Tibial artery (tissue), 4 donors: Measurements from ENCODE around the gene LINC01488.

Experiments used
- DNase-seq, 2 donors: peaks; one replicate each; pipeline ENCODE4 v3.0.0-alpha.2; 2019
- H3K27ac ChIP-seq, 2 donors: fragments of 200-600 bp; sonication (generic) in 1 of 2; 1 replicate in 1 of 2; 2 replicates in 1 of 2; pipeline ENCODE4 v1.5.1; 2018 to 2019; ENCODE audit warnings: mild to moderate bottlenecking in 1 of 2
- H3K27me3 ChIP-seq, 2 donors: fragments of 200-600 bp; sonication (generic) in 1 of 2; one replicate each; pipeline versions ENCODE4 v1.5.1 to v1.6.0; 2016 to 2019
- H3K36me3 ChIP-seq, 3 donors: fragments of 200-600 bp; sonication (generic) in 2 of 3; one replicate each; pipeline ENCODE4 v1.5.1; 2016 to 2019; ENCODE audit warnings: mild to moderate bottlenecking in 2 of 3
- H3K4me1 ChIP-seq, 4 donors: fragments of 200-600 bp; sonication (generic) in 2 of 4; 1 replicate in 3 of 4; 2 replicates in 1 of 4; pipeline ENCODE4 v1.5.1; 2016 to 2019
- H3K4me3 ChIP-seq, 2 donors: fragments of 200-600 bp; sonication (generic) in 1 of 2; 1 replicate in 1 of 2; 2 replicates in 1 of 2; pipeline ENCODE4 v1.5.1; 2018 to 2019; ENCODE audit warnings: mild to moderate bottlenecking in 2 of 2
- H3K9me3 ChIP-seq, 3 donors: fragments of 200-600 bp; sonication (generic) in 1 of 3; one replicate each; pipeline ENCODE4 v1.5.1; 2016 to 2019
- CTCF ChIP-seq, 2 experiments: fragments of 200-600 bp in 1 of 2; fragments of 450-650 bp in 1 of 2; IDR thresholded peaks; one replicate each; pipeline ENCODE4 v1.5.1; 2017 to 2019; ENCODE audit warnings: antibody characterized with exemption in 2 of 2, mild to moderate bottlenecking in 1 of 2, moderate library complexity in 1 of 2
- intact Hi-C: fragments of 100-400 bp; cut with DNase I; formaldehyde crosslinking; loops from one replicate; pipeline ENCODE4 v1.15.0; 2023; ENCODE audit warnings: low total_unique reads

Gene LINC01488

GRCh38 chr11:69539416-69540117 lies 58.1 kb downstream of the LINC01488 start:
- Histone ChIP-seq H3K4me1 (peaks cover 5 to 38% (median 34%) of the 10 kb centered on the region in 4 donors), H3K27me3 (no peaks in the 10 kb centered on the region), H3K9me3 (no peaks in the 10 kb centered on the region), H3K27ac (peak overlapping the region; percentile 69 to 81), H3K4me3 (peak overlapping the region; percentile 1 to 2), H3K36me3 (no peaks in the 10 kb centered on the region)
- no peak for TF ChIP-seq CTCF (IDR thresholded peaks at IDR 0.05)
- intact Hi-C loops, result no loop called here
- DNase-seq, result peak in 1 of 2 donors; percentile 60

GRCh38 chr11:69540118-69541000 lies 58.9 kb downstream of the LINC01488 start:
- intact Hi-C loops, result no loop called here
- peak overlapping the region; percentile 1 to 2 for H3K4me3 ChIP-seq
- H3K36me3 ChIP-seq, result no peaks in the 10 kb centered on the region
- H3K9me3 ChIP-seq, result no peaks in the 10 kb centered on the region
- peaks cover 5 to 38% (median 34%) of the 10 kb centered on the region in 4 donors for H3K4me1 ChIP-seq
- peak; percentile 44 to 69 for TF ChIP-seq CTCF (IDR thresholded peaks at IDR 0.05)
- peak overlapping the region; percentile 69 to 81 for H3K27ac ChIP-seq
- no peaks in the 10 kb centered on the region for H3K27me3 ChIP-seq
- DNase-seq, result peak; percentile 67 to 93

GRCh38 chr11:69541001-69541285 lies 59.5 kb downstream of the LINC01488 start:
- Histone ChIP-seq H3K36me3 (no peaks in the 10 kb centered on the region), H3K27me3 (no peaks in the 10 kb centered on the region), H3K27ac (peak overlapping the region; percentile 36 to 81), H3K9me3 (no peaks in the 10 kb centered on the region), H3K4me1 (peaks cover 5 to 38% (median 34%) of the 10 kb centered on the region in 4 donors), H3K4me3 (no peak overlapping the region)
- no peak for TF ChIP-seq CTCF (IDR thresholded peaks at IDR 0.05)
- no peak for DNase-seq
- intact Hi-C loops, result no loop called here

GRCh38 chr11:69541501-69542313 lies 60.2 kb downstream of the LINC01488 start:
- H3K27ac ChIP-seq, result peak overlapping the region; percentile 36 to 81
- H3K4me1 ChIP-seq, result peaks cover 5 to 38% (median 34%) of the 10 kb centered on the region in 4 donors
- no peaks in the 10 kb centered on the region for H3K27me3 ChIP-seq
- H3K36me3 ChIP-seq, result no peaks in the 10 kb centered on the region
- no peak overlapping the region for H3K4me3 ChIP-seq
- DNase-seq, result no peak
- intact Hi-C loops, result no loop called here
- no peaks in the 10 kb centered on the region for H3K9me3 ChIP-seq
- no peak for TF ChIP-seq CTCF (IDR thresholded peaks at IDR 0.05)

GRCh38 chr11:69542314-69543168 lies 61.1 kb downstream of the LINC01488 start:
- Histone ChIP-seq H3K27me3 (no peaks in the 10 kb centered on the region), H3K4me3 (no peak overlapping the region), H3K4me1 (peaks cover 5 to 38% (median 34%) of the 10 kb centered on the region in 4 donors), H3K27ac (no peak overlapping the region), H3K9me3 (no peaks in the 10 kb centered on the region), H3K36me3 (no peaks in the 10 kb centered on the region)
- intact Hi-C loops, result no loop called here
- TF ChIP-seq CTCF (IDR thresholded peaks at IDR 0.05), result no peak
- no peak for DNase-seq
